Mesendoderm (in vitro differentiated cells): ENCODE data around the gene KIF20B.

Source experiments
- DNase-seq: peaks from one replicate; pipeline ENCODE4 v3.0.0; 2013
- H2AK5ac ChIP-seq: 2 replicates; pipeline ENCODE4 v1.6.1; 2013; ENCODE audit warnings: low read length, inconsistent platforms
- H2BK120ac ChIP-seq: 2 replicates; pipeline ENCODE4 v1.6.1; 2013; ENCODE audit warnings: low read depth, mild to moderate bottlenecking, low read length, moderate library complexity, mixed read lengths
- H2BK15ac ChIP-seq: replicated peaks from 2 replicates; pipeline ENCODE4 v1.6.1; 2013; ENCODE audit warnings: low read depth, mild to moderate bottlenecking, moderate library complexity
- H2BK5ac ChIP-seq: 2 replicates; pipeline ENCODE4 v1.6.1; 2013; ENCODE audit warnings: low read length, inconsistent platforms
- H3K18ac ChIP-seq: 2 replicates; pipeline ENCODE4 v1.6.1; 2013; ENCODE audit warnings: mild to moderate bottlenecking, low read length, mixed read lengths
- H3K23ac ChIP-seq: one replicate; pipeline ENCODE4 v1.6.1; 2013; ENCODE audit warnings: low read length
- H3K27ac ChIP-seq: 2 replicates; pipeline ENCODE4 v1.5.1; 2013; ENCODE audit warnings: low read depth, mild to moderate bottlenecking, inconsistent platforms, low read length, moderate library complexity
- H3K27me3 ChIP-seq: 2 replicates; pipeline ENCODE4 v1.6.1; 2013; ENCODE audit warnings: low read length, control low read depth, mild to moderate bottlenecking, inconsistent platforms; ENCODE audit not compliant: insufficient read depth, poor library complexity
- H3K36me3 ChIP-seq: 2 replicates; pipeline ENCODE4 v1.6.1; 2013; ENCODE audit warnings: low read length, inconsistent platforms; ENCODE audit not compliant: control insufficient read depth, insufficient read depth
- H3K4ac ChIP-seq: one replicate; pipeline ENCODE4 v1.6.1; 2013; ENCODE audit warnings: low read depth, mild to moderate bottlenecking, low read length, moderate library complexity
- H3K4me1 ChIP-seq: 2 replicates; pipeline ENCODE4 v1.6.1; 2013; ENCODE audit warnings: low read depth, low read length, inconsistent platforms; ENCODE audit not compliant: control insufficient read depth
- H3K4me2 ChIP-seq: 2 replicates; pipeline ENCODE4 v1.6.1; 2013; ENCODE audit warnings: low read length
- H3K4me3 ChIP-seq: 2 replicates; pipeline ENCODE4 v1.5.1; 2013; ENCODE audit warnings: mild to moderate bottlenecking, low read length
- H3K56ac ChIP-seq: one replicate; pipeline ENCODE4 v1.6.1; 2013; ENCODE audit warnings: low read length
- H3K79me1 ChIP-seq: 2 replicates; pipeline ENCODE4 v1.6.1; 2013; ENCODE audit warnings: low read length, inconsistent platforms
- H3K79me2 ChIP-seq: 2 replicates; pipeline ENCODE4 v1.6.1; 2013; ENCODE audit warnings: mild to moderate bottlenecking, low read length; ENCODE audit not compliant: control insufficient read depth, insufficient read depth
- H3K9ac ChIP-seq: 2 replicates; pipeline ENCODE4 v1.6.1; 2013; ENCODE audit warnings: low read length, inconsistent platforms
- H4K5ac ChIP-seq: one replicate; pipeline ENCODE4 v1.6.1; 2013; ENCODE audit warnings: low read length
- H4K8ac ChIP-seq: one replicate; pipeline ENCODE4 v1.6.1; 2013; ENCODE audit warnings: low read depth, mild to moderate bottlenecking, control low read depth, low read length, moderate library complexity
- WGBS: extraction: QIAGEN DNeasy Blood & Tissue Kit; methylation state at CpG from one replicate; pipeline ENCODE4 v1.1.7; 2013; ENCODE audit warnings: low lambda C conversion rate, missing lambda C conversion rate; ENCODE audit not compliant: insufficient coverage; ENCODE audit errors: extremely low coverage; 5-methylcytosine and 5-hydroxymethylcytosine counted together

Gene KIF20B

GRCh38 chr10:89702121-89702480 lies 711 bp downstream of the KIF20B start:
- WGBS: no CpG with 5 or more reads among the region's 7 CpGs
- peak overlapping the region; percentile 97 for H3K56ac ChIP-seq
- no peak overlapping the region for H4K8ac ChIP-seq
- H3K27me3 ChIP-seq: no peaks in the 10 kb centered on the region
- H3K4me2 ChIP-seq: peak overlapping the region; percentile 29
- H3K4ac ChIP-seq: peak overlapping the region; percentile 2
- no peaks in the 10 kb centered on the region for H3K79me1 ChIP-seq
- H3K4me3 ChIP-seq: peak overlapping the region; percentile 83
- H3K9ac ChIP-seq: peak overlapping the region; percentile 91
- H3K23ac ChIP-seq: no peak overlapping the region
- DNase-seq: no peak
- no peak overlapping the region for H2AK5ac ChIP-seq
- H2BK5ac ChIP-seq: no peak overlapping the region
- no peaks in the 10 kb centered on the region for H3K36me3 ChIP-seq
- no peak overlapping the region for H4K5ac ChIP-seq
- no peak overlapping the region for H2BK120ac ChIP-seq
- no peak overlapping the region for H2BK15ac ChIP-seq
- no peaks in the 10 kb centered on the region for H3K4me1 ChIP-seq
- peaks cover 39% of the 10 kb centered on the region for H3K79me2 ChIP-seq
- H3K27ac ChIP-seq: no peak overlapping the region
- no peak overlapping the region for H3K18ac ChIP-seq

- H2AK5ac ChIP-seq: no peak overlapping the region
- no peaks in the 10 kb centered on the region for H3K36me3 ChIP-seq
- no CpG with 5 or more reads among the region's 3 CpGs for WGBS
Measured at GRCh38 chr10:89705466-89705865, 4.1 kb downstream of the KIF20B start.

GRCh38 chr10:89706011-89706410 lies 4.6 kb downstream of the KIF20B start:
- no peak overlapping the region for H3K23ac ChIP-seq
- H3K18ac ChIP-seq: no peak overlapping the region
- no peaks in the 10 kb centered on the region for H3K4me1 ChIP-seq
- peaks cover 47% of the 10 kb centered on the region for H3K79me2 ChIP-seq
- no peak for DNase-seq
- H3K27me3 ChIP-seq: no peaks in the 10 kb centered on the region
- no peak overlapping the region for H4K5ac ChIP-seq
- no peaks in the 10 kb centered on the region for H3K79me1 ChIP-seq
- H3K9ac ChIP-seq: no peak overlapping the region
- H3K56ac ChIP-seq: no peak overlapping the region
- no peak overlapping the region for H2BK15ac ChIP-seq
- no peak overlapping the region for H3K4me2 ChIP-seq
- H3K27ac ChIP-seq: no peak overlapping the region
- no peak overlapping the region for H2AK5ac ChIP-seq
- no peak overlapping the region for H2BK5ac ChIP-seq
- no peaks in the 10 kb centered on the region for H3K36me3 ChIP-seq
- no peak overlapping the region for H3K4ac ChIP-seq
- no peak overlapping the region for H4K8ac ChIP-seq
- H2BK120ac ChIP-seq: no peak overlapping the region
- H3K4me3 ChIP-seq: no peak overlapping the region

More at GRCh38 chr10:89705466-89705865, 4.1 kb downstream of the KIF20B start:
- H3K27me3 ChIP-seq: no peaks in the 10 kb centered on the region
- peaks cover 47% of the 10 kb centered on the region for H3K79me2 ChIP-seq
- H4K5ac ChIP-seq: no peak overlapping the region
- no peak overlapping the region for H2BK5ac ChIP-seq
- no peak overlapping the region for H3K27ac ChIP-seq
- no peaks in the 10 kb centered on the region for H3K4me1 ChIP-seq
- H3K4me3 ChIP-seq: no peak overlapping the region
- H2BK120ac ChIP-seq: no peak overlapping the region
- H3K9ac ChIP-seq: no peak overlapping the region
- no peak overlapping the region for H3K4me2 ChIP-seq
- H3K79me1 ChIP-seq: no peaks in the 10 kb centered on the region
- no peak overlapping the region for H3K23ac ChIP-seq
- H4K8ac ChIP-seq: no peak overlapping the region
- H3K56ac ChIP-seq: no peak overlapping the region
- H2BK15ac ChIP-seq: no peak overlapping the region
- H3K18ac ChIP-seq: no peak overlapping the region
- no peak overlapping the region for H3K4ac ChIP-seq
- no peak for DNase-seq

GRCh38 chr10:89707372-89707771 lies 6.0 kb downstream of the KIF20B start:
- H3K4ac ChIP-seq: no peak overlapping the region
- no peak overlapping the region for H2BK120ac ChIP-seq
- no peak overlapping the region for H3K56ac ChIP-seq
- H2BK5ac ChIP-seq: no peak overlapping the region
- no peak overlapping the region for H2BK15ac ChIP-seq
- no peaks in the 10 kb centered on the region for H3K27me3 ChIP-seq
- H3K23ac ChIP-seq: no peak overlapping the region
- no peak overlapping the region for H3K18ac ChIP-seq
- no peaks in the 10 kb centered on the region for H3K4me1 ChIP-seq
- no peak overlapping the region for H3K4me2 ChIP-seq
- no peaks in the 10 kb centered on the region for H3K36me3 ChIP-seq
- no peak overlapping the region for H3K27ac ChIP-seq
- no peak overlapping the region for H4K8ac ChIP-seq
- no peaks in the 10 kb centered on the region for H3K79me1 ChIP-seq
- H3K9ac ChIP-seq: no peak overlapping the region
- H3K4me3 ChIP-seq: no peak overlapping the region
- H2AK5ac ChIP-seq: no peak overlapping the region
- no peak for DNase-seq
- peaks cover 39% of the 10 kb centered on the region for H3K79me2 ChIP-seq
- no CpG with 5 or more reads among the region's 1 CpG for WGBS
- H4K5ac ChIP-seq: no peak overlapping the region

- H4K5ac ChIP-seq: no peak overlapping the region
- H3K27ac ChIP-seq: no peak overlapping the region
- no peak overlapping the region for H2BK120ac ChIP-seq
- H2BK15ac ChIP-seq: no peak overlapping the region
- no peak overlapping the region for H2BK5ac ChIP-seq
- H3K9ac ChIP-seq: no peak overlapping the region
- no CpG with 5 or more reads among the region's 3 CpGs for WGBS
- H3K18ac ChIP-seq: no peak overlapping the region
- no peaks in the 10 kb centered on the region for H3K79me1 ChIP-seq
- H3K79me2 ChIP-seq: peaks cover 13% of the 10 kb centered on the region
- no peak for DNase-seq
- no peak overlapping the region for H3K4ac ChIP-seq
- no peak overlapping the region for H3K56ac ChIP-seq
- no peaks in the 10 kb centered on the region for H3K4me1 ChIP-seq
- H3K4me3 ChIP-seq: no peak overlapping the region
- H4K8ac ChIP-seq: no peak overlapping the region
- no peaks in the 10 kb centered on the region for H3K36me3 ChIP-seq
- H2AK5ac ChIP-seq: no peak overlapping the region
- no peaks in the 10 kb centered on the region for H3K27me3 ChIP-seq
- no peak overlapping the region for H3K23ac ChIP-seq
- H3K4me2 ChIP-seq: no peak overlapping the region
Measured at GRCh38 chr10:89710753-89711152, 9.4 kb downstream of the KIF20B start.

GRCh38 chr10:89734616-89735015 lies 33.2 kb downstream of the KIF20B start:
- Histone ChIP-seq H3K79me2 (no peaks in the 10 kb centered on the region), H3K9ac (no peak overlapping the region), H3K36me3 (no peaks in the 10 kb centered on the region), H3K4me2 (no peak overlapping the region), H3K4me3 (no peak overlapping the region), H3K4me1 (no peaks in the 10 kb centered on the region), H2BK5ac (no peak overlapping the region), H2AK5ac (no peak overlapping the region), H4K5ac (no peak overlapping the region), H3K27ac (no peak overlapping the region), H3K79me1 (no peaks in the 10 kb centered on the region), H2BK120ac (no peak overlapping the region), H3K27me3 (no peaks in the 10 kb centered on the region), H3K23ac (no peak overlapping the region), H3K18ac (no peak overlapping the region), H3K4ac (no peak overlapping the region), H2BK15ac (no peak overlapping the region), H3K56ac (no peak overlapping the region), H4K8ac (no peak overlapping the region)
- WGBS: no CpG with 5 or more reads among the region's 3 CpGs
- DNase-seq: no peak
